K562 (cell line): Measurements from ENCODE around the gene UBE2M. TPM values are rescaled to one million over a fixed set of nuclear protein-coding genes. Genes with fewer than 3 reads are reported as not detected.

Source experiments
- BDP1 ChIP-seq: IDR thresholded peaks from 3 replicates; pipeline ENCODE4 v1.6.1; 2011; ENCODE audit not compliant: insufficient read length, insufficient read depth
- C11orf30 ChIP-seq: fragments of 450-650 bp; IDR thresholded peaks from 2 replicates; pipeline ENCODE4 v1.6.1; 2016; ENCODE audit warnings: low read depth, mild to moderate bottlenecking
- CBX1 ChIP-seq: sonication (generic); IDR thresholded peaks from 2 replicates; pipeline ENCODE4 v1.6.1; 2016; ENCODE audit warnings: antibody characterized with exemption, low read depth, mild to moderate bottlenecking
- CREB1 ChIP-seq, 2 experiments: sonication (generic) in 1 of 2; formaldehyde crosslinking in 1 of 2; IDR thresholded peaks; 2 replicates each; pipeline versions ENCODE4 v1.6.1 to v1.8.0; 2012 to 2022; ENCODE audit warnings: inconsistent platforms in 1 of 2, mild to moderate bottlenecking in 1 of 2, missing genetic modification reagents in 1 of 2, moderate library complexity in 1 of 2
- GTF2F1 ChIP-seq: IDR thresholded peaks from 2 replicates; pipeline ENCODE4 v1.6.1; 2011; ENCODE audit warnings: low read depth, low read length, improper control_type of control experiment
- MCM5 ChIP-seq: fragments of 450-650 bp; IDR thresholded peaks from 2 replicates; pipeline ENCODE4 v1.6.1; 2016; ENCODE audit warnings: low read depth
- NR2C1 ChIP-seq, 2 experiments: fragments of 450-650 bp; IDR thresholded peaks; 2 replicates each; pipeline ENCODE4 v1.6.1; 2017; ENCODE audit warnings: mild to moderate bottlenecking in 2 of 2, antibody characterized with exemption in 1 of 2, inconsistent platforms in 1 of 2, missing compliant biosample characterization in 1 of 2, missing genetic modification characterization in 1 of 2
- NR2C2 ChIP-seq, 2 experiments: fragments of 200-800 bp in 1 of 2; sonication (Bioruptor generic) in 1 of 2; sonication (generic) in 1 of 2; formaldehyde crosslinking in 1 of 2; IDR thresholded peaks; 2 replicates each; pipeline versions ENCODE4 v1.6.1 to v1.8.0; 2016 to 2022; ENCODE audit warnings: mild to moderate bottlenecking in 1 of 2, missing compliant biosample characterization in 1 of 2, missing genetic modification characterization in 1 of 2, missing genetic modification reagents in 1 of 2
- PHB ChIP-seq: fragments of 250-450 bp; sonication (Bioruptor Pico); IDR thresholded peaks from 2 replicates; pipeline ENCODE4 v1.5.0; 2021
- PTBP1 ChIP-seq: fragments of 200-400 bp; formaldehyde crosslinking; IDR thresholded peaks from 2 replicates; pipeline ENCODE4 v1.6.1; 2017; ENCODE audit warnings: low read depth, low read length
- SAFB ChIP-seq: fragments of 200-400 bp; formaldehyde crosslinking; IDR thresholded peaks from 2 replicates; pipeline ENCODE4 v1.6.1; 2017; ENCODE audit warnings: low read depth, low read length, borderline replicate concordance
- TBL1XR1 ChIP-seq, 2 experiments: IDR thresholded peaks; 2 replicates each; pipeline ENCODE4 v1.6.1; 2012; ENCODE audit warnings: improper control_type of control experiment in 2 of 2, low read length in 2 of 2, mild to moderate bottlenecking in 1 of 2
- TBP ChIP-seq: optimal IDR thresholded peaks from 2 replicates; pipeline ENCODE3; 2011; ENCODE audit warnings: low read depth, low read length, improper control_type of control experiment
- ZBTB17 ChIP-seq: fragments of 450-650 bp; formaldehyde crosslinking; IDR thresholded peaks from 2 replicates; pipeline ENCODE4 v1.4.0; 2020; ENCODE audit warnings: mild to moderate bottlenecking
- ZNF134 ChIP-seq: fragments of 250-450 bp; sonication (Bioruptor Pico); conservative IDR thresholded peaks from 2 replicates; pipeline ENCODE4 v1.4.0; 2020
- ZNF143 ChIP-seq: sonication (generic); formaldehyde crosslinking; IDR thresholded peaks from 2 replicates; pipeline ENCODE4 v1.9.0; 2022; ENCODE audit warnings: mild to moderate bottlenecking, missing genetic modification reagents
- ZNF3 ChIP-seq: fragments of 250-450 bp; sonication (Bioruptor Pico); IDR thresholded peaks from 2 replicates; pipeline ENCODE4 v1.5.0; 2021; ENCODE audit warnings: mild to moderate bottlenecking, moderate library complexity
- ZNF584 ChIP-seq: fragments of 200-800 bp; sonication (Bioruptor generic); IDR thresholded peaks from 2 replicates; pipeline ENCODE4 v1.6.1; 2016; ENCODE audit warnings: low read depth, mild to moderate bottlenecking, missing genetic modification characterization, missing compliant biosample characterization
- polyA plus RNA-seq, 8 experiments: library from polyadenylated mRNA; depleted of rRNA in 4 of 8; stranded (reverse) in 5 of 8; unstranded in 3 of 8; fragments of >200 nt; fragmentation: Nextera tagmentation in 2 of 8; fragmentation: Illumina TruSeq in 1 of 8; extraction: Ambion mirVana in 2 of 8; extraction: Trizol in 1 of 8; gene quantifications; 2 replicates each; pipeline versions ENCODE4 v1.2.1 to v1.2.3, GENCODE V29; 2011 to 2014; ENCODE audit warnings: inconsistent platforms in 1 of 8, missing spikeins in 1 of 8
- total RNA-seq, 7 experiments: library from RNA; depleted of rRNA in 6 of 7; stranded (reverse); fragments of >200 nt in 6 of 7; fragmentation: Illumina TruSeq in 2 of 7; extraction: Trizol in 2 of 7; gene quantifications; 2 replicates each; pipeline versions ENCODE4 v1.2.1 to v1.2.3, GENCODE V29; 2011 to 2021; ENCODE audit warnings: low replicate concordance in 1 of 7
- TF ChIP-seq, protein P1 (sequence below): sonication (generic); formaldehyde crosslinking; IDR thresholded peaks from 2 replicates; pipeline ENCODE4 v1.8.0; 2022; ENCODE audit warnings: mild to moderate bottlenecking, missing genetic modification reagents
- TF ChIP-seq, protein P2 (sequence below): fragments of 250-450 bp; sonication (Bioruptor Pico); IDR thresholded peaks from 2 replicates; pipeline ENCODE4 v1.4.0; 2020; ENCODE audit warnings: mild to moderate bottlenecking

Gene UBE2M
- total and polyA plus RNA-seq, 9 of the 15 experiments (the other 6 are each of a cell fraction or from before 2014, with no cell fraction given) = 0.92 to 163 (median 85.7) TPM

DNA sequence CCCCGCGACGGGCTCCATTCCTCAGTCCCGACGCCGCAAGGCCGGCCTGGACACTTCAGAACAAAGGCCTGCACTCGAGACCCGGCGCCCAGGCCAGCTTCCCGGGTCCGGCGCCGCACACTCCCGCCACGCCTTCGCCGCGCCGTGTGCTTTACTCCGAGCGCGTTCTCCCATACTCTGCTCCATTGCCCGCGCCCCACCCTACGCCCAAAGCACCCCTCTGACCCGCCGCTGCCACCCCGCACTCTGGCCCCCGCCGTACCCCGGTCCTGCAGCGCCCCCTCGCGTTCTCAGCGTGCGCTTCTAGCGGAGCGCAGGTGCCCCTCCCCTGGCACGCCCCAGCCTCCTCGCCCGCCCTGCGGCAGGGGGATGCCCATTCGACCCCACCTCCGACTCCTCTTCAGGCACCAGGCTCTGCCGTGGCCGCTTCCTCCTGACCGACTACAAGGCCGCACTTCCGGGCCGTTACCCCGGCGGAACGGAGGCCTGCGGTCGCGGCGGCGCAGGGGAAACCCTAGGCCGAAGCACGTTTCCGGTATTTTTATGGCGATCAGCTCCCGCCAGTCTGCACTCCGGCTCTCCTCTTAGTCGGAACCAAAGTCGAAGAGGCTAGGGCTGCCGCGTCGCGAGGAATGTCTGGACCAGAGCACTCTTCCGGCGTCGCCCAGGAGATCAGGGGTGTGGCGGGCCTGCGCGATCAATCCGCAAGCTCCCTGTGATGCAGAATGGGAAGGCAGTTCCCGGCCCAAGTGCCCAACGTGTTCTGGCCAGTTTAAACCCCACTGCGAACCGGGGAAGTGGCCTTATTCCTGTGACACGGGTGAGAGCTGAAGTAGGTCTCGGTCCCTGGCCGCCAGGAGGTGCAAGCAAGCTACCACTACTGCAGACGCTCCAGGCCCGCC lies 38.8 kb downstream of the UBE2M start, which contains the start of gene ZBTB45 (continued):
- TF ChIP-seq PHB (CRISPR knock-in tag) (peak; percentile 75; the same call in 1 of the 2 replicates), MCM5 (no peak), ZNF3 (CRISPR knock-in tag) (0 out of 2 replicates have a peak, but pooled peaks have one; percentile 42), CBX1 (peak; percentile 94; the same call in 1 of the 2 replicates), BDP1 (no peak), C11orf30 (peak; percentile 100), PTBP1 (peak; percentile 64; the same call in 1 of the 2 replicates), ZBTB17 (CRISPR knock-in tag) (peak; percentile 34; the same call in 1 of the 2 replicates), TBP (peak; percentile 95), NR2C1 (IDR thresholded peaks at IDR 0.05) (peak; percentile 89), NR2C1 (tag; IDR thresholded peaks at IDR 0.05) (peak; percentile 91), SAFB (no peak), GTF2F1 (no peak; the same call in 1 of the 2 replicates), ZNF143 (CRISPR knock-in tag) (peak; percentile 71), ZNF134 (0 out of 2 replicates have a peak, but pooled peaks have one; percentile 57), ZNF584 (CRISPR knock-in tag) (0 out of 2 replicates have a peak, but pooled peaks have one; percentile 59), TBL1XR1 (IDR thresholded peaks at IDR 0.05; ENCODE audit: low read length in 2 of 2) (peak; percentile 68 to 70; a peak in 3 of 4 replicates), CREB1 (IDR thresholded peaks at IDR 0.05) (peak; percentile 73), CREB1 (CRISPR knock-in tag; IDR thresholded peaks at IDR 0.05) (peak; percentile 87), NR2C2 (CRISPR knock-in tag; IDR thresholded peaks at IDR 0.05) (peak; percentile 93), NR2C2 (tag; IDR thresholded peaks at IDR 0.05) (peak; percentile 95)
- TF ChIP-seq, protein P1, sequence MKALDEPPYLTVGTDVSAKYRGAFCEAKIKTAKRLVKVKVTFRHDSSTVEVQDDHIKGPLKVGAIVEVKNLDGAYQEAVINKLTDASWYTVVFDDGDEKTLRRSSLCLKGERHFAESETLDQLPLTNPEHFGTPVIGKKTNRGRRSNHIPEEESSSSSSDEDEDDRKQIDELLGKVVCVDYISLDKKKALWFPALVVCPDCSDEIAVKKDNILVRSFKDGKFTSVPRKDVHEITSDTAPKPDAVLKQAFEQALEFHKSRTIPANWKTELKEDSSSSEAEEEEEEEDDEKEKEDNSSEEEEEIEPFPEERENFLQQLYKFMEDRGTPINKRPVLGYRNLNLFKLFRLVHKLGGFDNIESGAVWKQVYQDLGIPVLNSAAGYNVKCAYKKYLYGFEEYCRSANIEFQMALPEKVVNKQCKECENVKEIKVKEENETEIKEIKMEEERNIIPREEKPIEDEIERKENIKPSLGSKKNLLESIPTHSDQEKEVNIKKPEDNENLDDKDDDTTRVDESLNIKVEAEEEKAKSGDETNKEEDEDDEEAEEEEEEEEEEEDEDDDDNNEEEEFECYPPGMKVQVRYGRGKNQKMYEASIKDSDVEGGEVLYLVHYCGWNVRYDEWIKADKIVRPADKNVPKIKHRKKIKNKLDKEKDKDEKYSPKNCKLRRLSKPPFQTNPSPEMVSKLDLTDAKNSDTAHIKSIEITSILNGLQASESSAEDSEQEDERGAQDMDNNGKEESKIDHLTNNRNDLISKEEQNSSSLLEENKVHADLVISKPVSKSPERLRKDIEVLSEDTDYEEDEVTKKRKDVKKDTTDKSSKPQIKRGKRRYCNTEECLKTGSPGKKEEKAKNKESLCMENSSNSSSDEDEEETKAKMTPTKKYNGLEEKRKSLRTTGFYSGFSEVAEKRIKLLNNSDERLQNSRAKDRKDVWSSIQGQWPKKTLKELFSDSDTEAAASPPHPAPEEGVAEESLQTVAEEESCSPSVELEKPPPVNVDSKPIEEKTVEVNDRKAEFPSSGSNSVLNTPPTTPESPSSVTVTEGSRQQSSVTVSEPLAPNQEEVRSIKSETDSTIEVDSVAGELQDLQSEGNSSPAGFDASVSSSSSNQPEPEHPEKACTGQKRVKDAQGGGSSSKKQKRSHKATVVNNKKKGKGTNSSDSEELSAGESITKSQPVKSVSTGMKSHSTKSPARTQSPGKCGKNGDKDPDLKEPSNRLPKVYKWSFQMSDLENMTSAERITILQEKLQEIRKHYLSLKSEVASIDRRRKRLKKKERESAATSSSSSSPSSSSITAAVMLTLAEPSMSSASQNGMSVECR (CRISPR knock-in tag) = peak; percentile 97
- TF ChIP-seq, protein P2, sequence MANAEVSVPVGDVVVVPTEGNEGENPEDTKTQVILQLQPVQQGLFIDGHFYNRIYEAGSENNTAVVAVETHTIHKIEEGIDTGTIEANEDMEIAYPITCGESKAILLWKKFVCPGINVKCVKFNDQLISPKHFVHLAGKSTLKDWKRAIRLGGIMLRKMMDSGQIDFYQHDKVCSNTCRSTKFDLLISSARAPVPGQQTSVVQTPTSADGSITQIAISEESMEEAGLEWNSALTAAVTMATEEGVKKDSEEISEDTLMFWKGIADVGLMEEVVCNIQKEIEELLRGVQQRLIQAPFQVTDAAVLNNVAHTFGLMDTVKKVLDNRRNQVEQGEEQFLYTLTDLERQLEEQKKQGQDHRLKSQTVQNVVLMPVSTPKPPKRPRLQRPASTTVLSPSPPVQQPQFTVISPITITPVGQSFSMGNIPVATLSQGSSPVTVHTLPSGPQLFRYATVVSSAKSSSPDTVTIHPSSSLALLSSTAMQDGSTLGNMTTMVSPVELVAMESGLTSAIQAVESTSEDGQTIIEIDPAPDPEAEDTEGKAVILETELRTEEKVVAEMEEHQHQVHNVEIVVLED (CRISPR knock-in tag) = peak; percentile 88
